DOHH2 (cell line): ENCODE results near the gene PAMR1.

Experiments used
- H3F3A ChIP-seq: fragments of 200-600 bp; sonication (generic), shearing (Covaris generic); 2 replicates; pipeline ENCODE4 v1.6.0; 2016; ENCODE audit warnings: antibody characterized with exemption, mild to moderate bottlenecking; ENCODE audit not compliant: control insufficient read depth, insufficient read depth
- H3K27ac ChIP-seq: fragments of 200-600 bp; sonication (generic); 2 replicates; pipeline ENCODE4 v1.5.1; 2014; ENCODE audit warnings: low read depth, mild to moderate bottlenecking, low read length, moderate library complexity
- H3K27me3 ChIP-seq: fragments of 200-600 bp; sonication (generic); 2 replicates; pipeline ENCODE4 v1.6.1; 2014; ENCODE audit warnings: mild to moderate bottlenecking, low read length, mixed read lengths; ENCODE audit not compliant: control insufficient read depth
- H3K36me3 ChIP-seq: fragments of 200-600 bp; sonication (generic); 2 replicates; pipeline ENCODE4 v1.6.1; 2014; ENCODE audit warnings: mild to moderate bottlenecking, low read length, moderate library complexity, mixed read lengths; ENCODE audit not compliant: control insufficient read depth
- H3K4me1 ChIP-seq: fragments of 200-600 bp; sonication (generic); 2 replicates; pipeline ENCODE4 v1.6.1; 2014; ENCODE audit warnings: mild to moderate bottlenecking, low read length, mixed read lengths; ENCODE audit not compliant: control insufficient read depth
- H3K4me2 ChIP-seq: fragments of 200-600 bp; sonication (generic); 2 replicates; pipeline ENCODE4 v1.6.0; 2014; ENCODE audit warnings: mild to moderate bottlenecking, low read length, moderate library complexity
- H3K4me3 ChIP-seq: fragments of 200-600 bp; sonication (generic); 2 replicates; pipeline ENCODE4 v1.5.1; 2014; ENCODE audit warnings: mild to moderate bottlenecking, low read length, mixed read lengths
- H3K79me2 ChIP-seq: fragments of 200-600 bp; sonication (generic); 2 replicates; pipeline ENCODE4 v1.6.1; 2014; ENCODE audit warnings: mild to moderate bottlenecking, low read length, mixed read lengths; ENCODE audit not compliant: control insufficient read depth
- H3K9me2 ChIP-seq: fragments of 200-600 bp; sonication (generic); replicated peaks from 2 replicates; pipeline ENCODE4 v1.6.1; 2014; ENCODE audit warnings: mild to moderate bottlenecking, low read length, mixed read lengths; ENCODE audit not compliant: control insufficient read depth
- H3K9me3 ChIP-seq: fragments of 200-600 bp; sonication (generic); 2 replicates; pipeline ENCODE4 v1.6.1; 2014; ENCODE audit warnings: antibody characterized with exemption, low read length, mixed read lengths; ENCODE audit not compliant: control insufficient read depth, insufficient read depth
- H4K20me1 ChIP-seq: fragments of 200-600 bp; sonication (generic); 2 replicates; pipeline ENCODE4 v1.6.0; 2014; ENCODE audit warnings: low read depth, mild to moderate bottlenecking, antibody characterized with exemption, low read length, moderate library complexity; ENCODE audit not compliant: control insufficient read depth, insufficient read depth
- EZH2phosphoT487 ChIP-seq: fragments of 200-600 bp; sonication (generic); IDR thresholded peaks from 2 replicates; pipeline ENCODE4 v1.6.1; 2017; ENCODE audit warnings: borderline replicate concordance, mild to moderate bottlenecking, antibody characterized with exemption, low read length, moderate library complexity, mixed read lengths
- TF ChIP-seq, protein P1 (sequence below): fragments of 200-600 bp; sonication (generic); IDR thresholded peaks from one replicate; pipeline ENCODE4 v1.5.1; 2014; ENCODE audit warnings: antibody characterized with exemption, mild to moderate bottlenecking, low read depth, low read length; ENCODE audit not compliant: poor library complexity, severe bottlenecking

PAMR1 gene

DNA sequence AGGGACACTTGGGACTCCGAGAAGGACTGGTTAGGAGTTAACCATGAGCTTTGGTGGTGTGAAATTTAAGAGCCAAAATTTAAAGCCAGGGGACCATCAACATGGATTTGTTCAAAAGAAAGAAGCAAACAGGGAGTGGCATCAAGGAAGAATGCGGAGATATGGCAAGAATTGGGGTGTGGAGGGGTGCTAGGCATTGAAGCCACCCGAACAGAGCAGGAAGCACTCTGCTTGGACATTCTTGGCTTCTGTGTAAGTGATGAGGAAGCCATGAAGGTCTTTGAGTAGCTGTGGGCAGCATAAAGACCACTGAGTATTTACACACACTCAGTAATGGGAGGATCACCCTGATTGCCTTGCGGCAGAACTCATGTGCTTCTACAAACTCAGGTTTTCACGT is 27.2 kb upstream of the PAMR1 start:
- H3K4me2 ChIP-seq: no peak overlapping the region
- H4K20me1 ChIP-seq: no peaks in the 10 kb centered on the region
- no peaks in the 10 kb centered on the region for H3F3A ChIP-seq
- no peak for TF ChIP-seq EZH2phosphoT487
- TF ChIP-seq, protein P1, sequence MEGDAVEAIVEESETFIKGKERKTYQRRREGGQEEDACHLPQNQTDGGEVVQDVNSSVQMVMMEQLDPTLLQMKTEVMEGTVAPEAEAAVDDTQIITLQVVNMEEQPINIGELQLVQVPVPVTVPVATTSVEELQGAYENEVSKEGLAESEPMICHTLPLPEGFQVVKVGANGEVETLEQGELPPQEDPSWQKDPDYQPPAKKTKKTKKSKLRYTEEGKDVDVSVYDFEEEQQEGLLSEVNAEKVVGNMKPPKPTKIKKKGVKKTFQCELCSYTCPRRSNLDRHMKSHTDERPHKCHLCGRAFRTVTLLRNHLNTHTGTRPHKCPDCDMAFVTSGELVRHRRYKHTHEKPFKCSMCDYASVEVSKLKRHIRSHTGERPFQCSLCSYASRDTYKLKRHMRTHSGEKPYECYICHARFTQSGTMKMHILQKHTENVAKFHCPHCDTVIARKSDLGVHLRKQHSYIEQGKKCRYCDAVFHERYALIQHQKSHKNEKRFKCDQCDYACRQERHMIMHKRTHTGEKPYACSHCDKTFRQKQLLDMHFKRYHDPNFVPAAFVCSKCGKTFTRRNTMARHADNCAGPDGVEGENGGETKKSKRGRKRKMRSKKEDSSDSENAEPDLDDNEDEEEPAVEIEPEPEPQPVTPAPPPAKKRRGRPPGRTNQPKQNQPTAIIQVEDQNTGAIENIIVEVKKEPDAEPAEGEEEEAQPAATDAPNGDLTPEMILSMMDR: no peak
- H3K36me3 ChIP-seq: no peaks in the 10 kb centered on the region
- H3K4me3 ChIP-seq: no peak overlapping the region
- H3K9me3 ChIP-seq: no peaks in the 10 kb centered on the region
- H3K27ac ChIP-seq: no peak overlapping the region
- no peaks in the 10 kb centered on the region for H3K27me3 ChIP-seq
- H3K79me2 ChIP-seq: no peaks in the 10 kb centered on the region
- no peaks in the 10 kb centered on the region for H3K9me2 ChIP-seq
- H3K4me1 ChIP-seq: no peaks in the 10 kb centered on the region

DNA sequence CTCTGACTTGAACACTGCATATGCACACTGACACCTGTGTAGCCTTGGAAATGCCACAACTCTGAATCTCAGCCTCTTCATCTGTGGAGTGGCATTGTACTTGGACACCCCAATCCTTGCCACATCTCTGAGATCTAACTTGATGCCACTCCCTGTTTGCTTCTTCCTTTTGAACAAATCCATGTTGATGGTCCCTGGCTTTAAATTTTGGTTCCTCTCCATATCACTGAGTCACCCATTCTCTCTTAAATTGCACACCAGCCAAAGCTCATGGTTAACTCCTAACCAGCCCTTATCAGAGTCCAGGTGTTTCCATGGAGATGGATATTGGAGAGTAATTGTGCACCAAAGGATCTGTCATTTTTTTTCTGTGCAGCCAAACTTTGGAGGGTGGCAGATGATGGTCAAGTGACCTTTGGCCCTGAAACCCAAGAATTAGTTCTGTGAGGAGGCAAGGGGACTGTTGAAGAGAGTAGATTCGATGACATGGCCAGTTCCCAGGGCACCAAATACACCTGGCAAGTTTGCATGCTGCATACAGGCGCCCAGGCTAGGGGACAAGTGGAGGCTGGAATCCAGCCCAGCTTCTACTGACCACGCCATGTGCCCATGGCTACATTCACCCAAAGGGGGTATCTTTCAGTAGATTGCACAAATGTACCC is 25.1 kb upstream of the PAMR1 start:
- Histone ChIP-seq H3F3A (no peaks in the 10 kb centered on the region), H3K9me3 (no peaks in the 10 kb centered on the region), H3K79me2 (no peaks in the 10 kb centered on the region), H3K36me3 (no peaks in the 10 kb centered on the region), H3K4me1 (no peaks in the 10 kb centered on the region), H3K9me2 (no peaks in the 10 kb centered on the region), H4K20me1 (no peaks in the 10 kb centered on the region), H3K27ac (no peak overlapping the region), H3K4me3 (no peak overlapping the region), H3K4me2 (no peak overlapping the region), H3K27me3 (no peaks in the 10 kb centered on the region)
- TF ChIP-seq, protein P1: no peak
- TF ChIP-seq EZH2phosphoT487: no peak

DNA sequence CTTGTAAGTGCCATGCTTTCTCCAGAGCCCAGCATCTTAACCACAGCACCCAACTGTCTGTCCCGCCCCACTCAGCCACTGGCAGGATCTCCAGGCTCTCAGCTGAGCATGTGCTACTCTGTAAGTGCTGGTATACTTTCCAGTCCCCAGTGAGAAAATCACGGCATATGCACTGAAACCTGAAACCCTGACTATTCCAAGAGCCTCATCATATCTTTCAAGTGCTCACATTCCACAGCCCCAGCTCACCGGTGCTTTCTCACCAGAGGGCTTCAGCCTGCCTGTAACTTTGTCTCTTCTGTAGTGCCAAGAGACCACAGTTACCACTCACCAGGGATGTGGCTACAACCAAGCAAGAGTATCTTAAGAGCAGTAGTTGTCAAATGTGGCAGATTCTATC is 24.4 kb upstream of the PAMR1 start:
- H3F3A ChIP-seq: no peaks in the 10 kb centered on the region
- H3K9me2 ChIP-seq: no peaks in the 10 kb centered on the region
- no peak for TF ChIP-seq EZH2phosphoT487
- TF ChIP-seq, protein P1: no peak
- H3K79me2 ChIP-seq: no peaks in the 10 kb centered on the region
- no peak overlapping the region for H3K4me2 ChIP-seq
- no peaks in the 10 kb centered on the region for H4K20me1 ChIP-seq
- H3K9me3 ChIP-seq: no peaks in the 10 kb centered on the region
- H3K27ac ChIP-seq: no peak overlapping the region
- no peaks in the 10 kb centered on the region for H3K4me1 ChIP-seq
- H3K4me3 ChIP-seq: no peak overlapping the region
- H3K27me3 ChIP-seq: no peaks in the 10 kb centered on the region
- H3K36me3 ChIP-seq: no peaks in the 10 kb centered on the region
